ENCODE data around the gene DCLK2. TPM values are rescaled to one million over a fixed set of nuclear protein-coding genes. Genes with fewer than 3 reads are reported as not detected.

Gene DCLK2
- polyA plus RNA-seq, 1 donor from 2014 or later, result 134 TPM

DNA sequence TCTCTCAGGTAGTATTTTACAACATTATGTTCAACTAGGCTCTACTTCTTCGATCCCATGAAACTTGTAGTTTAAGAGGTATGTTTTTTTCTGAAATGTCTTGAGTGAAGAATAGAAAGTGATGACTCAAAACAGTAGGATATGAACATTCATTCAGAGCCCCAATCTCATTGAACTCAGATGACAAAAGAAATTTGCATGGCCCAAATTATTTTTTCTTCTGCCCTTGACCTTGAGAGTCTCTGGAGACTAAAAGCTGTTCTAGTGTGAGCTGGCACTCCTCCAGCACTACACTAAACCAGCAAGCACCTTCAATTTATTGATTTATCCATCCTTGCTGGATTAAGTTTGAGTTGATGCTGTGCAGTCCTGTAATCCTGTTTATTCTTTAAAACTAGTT is 4.0 kb downstream of the DCLK2 start:
- Histone ChIP-seq H3K27ac (ENCODE audit: low read length) (no peak overlapping the region), H3K9me3 (ENCODE audit: low read length) (no peaks in the 10 kb centered on the region), H3K4me3 (ENCODE audit: low read length) (peak overlapping the region; percentile 91), H3K9ac (ENCODE audit: low read length) (no peak overlapping the region), H3K79me2 (replicated peaks; ENCODE audit: insufficient read depth, low read length) (peaks cover 84% of the 10 kb centered on the region), H3K9me2 (ENCODE audit: insufficient read depth, low read length) (no peaks in the 10 kb centered on the region), H3K27me3 (ENCODE audit: insufficient read depth, low read depth, low read length) (no peaks in the 10 kb centered on the region), H3K4me2 (ENCODE audit: low read length) (peak overlapping the region; percentile 46), H3F3A (ENCODE audit: insufficient read depth, low read length, poor library complexity, severe bottlenecking) (peaks cover 11% of the 10 kb centered on the region), H4K20me1 (ENCODE audit: insufficient read depth) (peaks cover 9% of the 10 kb centered on the region), H3K36me3 (ENCODE audit: insufficient read depth, low read length) (no peaks in the 10 kb centered on the region), H2AFZ (ENCODE audit: low read depth, low read length) (no peak overlapping the region)
- TF ChIP-seq RAD21 (conservative IDR thresholded peaks at IDR 0.05), result no peak
- TF ChIP-seq, protein P1, sequence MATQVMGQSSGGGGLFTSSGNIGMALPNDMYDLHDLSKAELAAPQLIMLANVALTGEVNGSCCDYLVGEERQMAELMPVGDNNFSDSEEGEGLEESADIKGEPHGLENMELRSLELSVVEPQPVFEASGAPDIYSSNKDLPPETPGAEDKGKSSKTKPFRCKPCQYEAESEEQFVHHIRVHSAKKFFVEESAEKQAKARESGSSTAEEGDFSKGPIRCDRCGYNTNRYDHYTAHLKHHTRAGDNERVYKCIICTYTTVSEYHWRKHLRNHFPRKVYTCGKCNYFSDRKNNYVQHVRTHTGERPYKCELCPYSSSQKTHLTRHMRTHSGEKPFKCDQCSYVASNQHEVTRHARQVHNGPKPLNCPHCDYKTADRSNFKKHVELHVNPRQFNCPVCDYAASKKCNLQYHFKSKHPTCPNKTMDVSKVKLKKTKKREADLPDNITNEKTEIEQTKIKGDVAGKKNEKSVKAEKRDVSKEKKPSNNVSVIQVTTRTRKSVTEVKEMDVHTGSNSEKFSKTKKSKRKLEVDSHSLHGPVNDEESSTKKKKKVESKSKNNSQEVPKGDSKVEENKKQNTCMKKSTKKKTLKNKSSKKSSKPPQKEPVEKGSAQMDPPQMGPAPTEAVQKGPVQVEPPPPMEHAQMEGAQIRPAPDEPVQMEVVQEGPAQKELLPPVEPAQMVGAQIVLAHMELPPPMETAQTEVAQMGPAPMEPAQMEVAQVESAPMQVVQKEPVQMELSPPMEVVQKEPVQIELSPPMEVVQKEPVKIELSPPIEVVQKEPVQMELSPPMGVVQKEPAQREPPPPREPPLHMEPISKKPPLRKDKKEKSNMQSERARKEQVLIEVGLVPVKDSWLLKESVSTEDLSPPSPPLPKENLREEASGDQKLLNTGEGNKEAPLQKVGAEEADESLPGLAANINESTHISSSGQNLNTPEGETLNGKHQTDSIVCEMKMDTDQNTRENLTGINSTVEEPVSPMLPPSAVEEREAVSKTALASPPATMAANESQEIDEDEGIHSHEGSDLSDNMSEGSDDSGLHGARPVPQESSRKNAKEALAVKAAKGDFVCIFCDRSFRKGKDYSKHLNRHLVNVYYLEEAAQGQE (IDR thresholded peaks at IDR 0.05; ENCODE audit: borderline replicate concordance), result no peak

DNA sequence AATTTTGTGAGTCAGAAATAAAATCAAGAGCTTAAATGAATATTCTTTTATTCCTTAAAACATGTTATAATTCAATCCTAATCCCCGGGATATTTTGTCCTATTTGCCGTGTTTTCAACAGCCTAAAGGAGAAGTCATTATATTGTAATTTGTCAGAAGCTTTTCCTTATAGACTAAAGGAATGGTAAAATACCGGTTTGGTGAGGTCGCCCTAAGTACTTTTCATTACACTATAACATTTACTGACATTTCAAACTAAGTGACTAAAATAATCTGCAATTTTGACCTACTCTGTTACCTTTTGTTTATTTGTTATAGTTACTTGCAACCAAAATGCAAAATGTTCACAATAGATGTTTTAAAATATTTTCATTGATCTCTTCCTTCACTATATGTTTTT is 8.8 kb downstream of the DCLK2 start:
- H3K27me3 ChIP-seq (ENCODE audit: insufficient read depth, low read depth, low read length), result no peaks in the 10 kb centered on the region
- no peak overlapping the region for H3K4me2 ChIP-seq (ENCODE audit: low read length)
- no peaks in the 10 kb centered on the region for H4K20me1 ChIP-seq (ENCODE audit: insufficient read depth)
- no peaks in the 10 kb centered on the region for H3K36me3 ChIP-seq (ENCODE audit: insufficient read depth, low read length)
- H3F3A ChIP-seq (ENCODE audit: insufficient read depth, low read length, poor library complexity, severe bottlenecking), result peaks cover 3% of the 10 kb centered on the region
- no peaks in the 10 kb centered on the region for H3K9me2 ChIP-seq (ENCODE audit: insufficient read depth, low read length)
- H3K79me2 ChIP-seq (replicated peaks; ENCODE audit: insufficient read depth, low read length), result peaks cover 96% of the 10 kb centered on the region
- no peak overlapping the region for H3K4me3 ChIP-seq (ENCODE audit: low read length)
- no peak for TF ChIP-seq SMC3 (conservative IDR thresholded peaks at IDR 0.05; ENCODE audit: poor library complexity)
- H2AFZ ChIP-seq (ENCODE audit: low read depth, low read length), result no peak overlapping the region
- H3K9ac ChIP-seq (ENCODE audit: low read length), result no peak overlapping the region
- no peaks in the 10 kb centered on the region for H3K9me3 ChIP-seq (ENCODE audit: low read length)
- no peak overlapping the region for H3K27ac ChIP-seq (ENCODE audit: low read length)

DNA sequence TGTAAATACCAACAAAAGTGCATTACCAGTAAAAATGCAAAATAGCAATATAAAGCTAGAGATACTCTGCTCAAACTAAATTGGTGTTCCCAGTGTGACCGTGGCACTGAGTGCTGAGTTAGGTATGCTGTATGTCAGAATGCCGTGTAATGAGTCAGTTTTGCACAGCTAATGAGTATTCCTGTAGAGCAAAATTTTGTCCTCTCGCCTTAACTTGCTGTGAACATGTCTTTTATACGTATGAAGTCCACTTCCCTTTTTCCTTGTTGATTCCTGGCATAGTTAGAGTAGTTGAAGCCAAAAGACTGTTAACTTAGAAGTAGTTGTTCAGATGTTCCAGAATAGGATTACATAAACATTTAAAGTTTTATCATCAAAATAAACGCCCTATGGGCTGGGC is 11.5 kb downstream of the DCLK2 start:
- Histone ChIP-seq H3K4me2 (ENCODE audit: low read length) (no peak overlapping the region), H3K27me3 (ENCODE audit: insufficient read depth, low read depth, low read length) (no peaks in the 10 kb centered on the region), H3K9me2 (ENCODE audit: insufficient read depth, low read length) (no peaks in the 10 kb centered on the region), H3K4me3 (ENCODE audit: low read length) (no peak overlapping the region), H3K36me3 (ENCODE audit: insufficient read depth, low read length) (no peaks in the 10 kb centered on the region), H3K79me2 (replicated peaks; ENCODE audit: insufficient read depth, low read length) (peaks cover 96% of the 10 kb centered on the region), H4K20me1 (ENCODE audit: insufficient read depth) (no peaks in the 10 kb centered on the region), H3K27ac (ENCODE audit: low read length) (no peak overlapping the region), H3F3A (ENCODE audit: insufficient read depth, low read length, poor library complexity, severe bottlenecking) (peaks cover 3% of the 10 kb centered on the region), H3K9me3 (ENCODE audit: low read length) (no peaks in the 10 kb centered on the region), H3K9ac (ENCODE audit: low read length) (no peak overlapping the region), H2AFZ (ENCODE audit: low read depth, low read length) (no peak overlapping the region)
- TF ChIP-seq EP300 (conservative IDR thresholded peaks at IDR 0.05; ENCODE audit: poor library complexity, severe bottlenecking), result no peak
- no peak for TF ChIP-seq MXI1 (conservative IDR thresholded peaks at IDR 0.05; ENCODE audit: poor library complexity, severe bottlenecking)
- TF ChIP-seq TAF1 (IDR thresholded peaks at IDR 0.05; ENCODE audit: low read depth), result no peak
- no peak for TF ChIP-seq SMC3 (conservative IDR thresholded peaks at IDR 0.05; ENCODE audit: poor library complexity)
- TF ChIP-seq POLR2AphosphoS5 (IDR thresholded peaks at IDR 0.05), result no peak
- no peak for TF ChIP-seq RAD21 (conservative IDR thresholded peaks at IDR 0.05)
- TF ChIP-seq, protein P2, sequence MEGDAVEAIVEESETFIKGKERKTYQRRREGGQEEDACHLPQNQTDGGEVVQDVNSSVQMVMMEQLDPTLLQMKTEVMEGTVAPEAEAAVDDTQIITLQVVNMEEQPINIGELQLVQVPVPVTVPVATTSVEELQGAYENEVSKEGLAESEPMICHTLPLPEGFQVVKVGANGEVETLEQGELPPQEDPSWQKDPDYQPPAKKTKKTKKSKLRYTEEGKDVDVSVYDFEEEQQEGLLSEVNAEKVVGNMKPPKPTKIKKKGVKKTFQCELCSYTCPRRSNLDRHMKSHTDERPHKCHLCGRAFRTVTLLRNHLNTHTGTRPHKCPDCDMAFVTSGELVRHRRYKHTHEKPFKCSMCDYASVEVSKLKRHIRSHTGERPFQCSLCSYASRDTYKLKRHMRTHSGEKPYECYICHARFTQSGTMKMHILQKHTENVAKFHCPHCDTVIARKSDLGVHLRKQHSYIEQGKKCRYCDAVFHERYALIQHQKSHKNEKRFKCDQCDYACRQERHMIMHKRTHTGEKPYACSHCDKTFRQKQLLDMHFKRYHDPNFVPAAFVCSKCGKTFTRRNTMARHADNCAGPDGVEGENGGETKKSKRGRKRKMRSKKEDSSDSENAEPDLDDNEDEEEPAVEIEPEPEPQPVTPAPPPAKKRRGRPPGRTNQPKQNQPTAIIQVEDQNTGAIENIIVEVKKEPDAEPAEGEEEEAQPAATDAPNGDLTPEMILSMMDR (IDR thresholded peaks at IDR 0.05; ENCODE audit: poor library complexity, severe bottlenecking), result no peak
- TF ChIP-seq, protein P1 (IDR thresholded peaks at IDR 0.05; ENCODE audit: borderline replicate concordance), result no peak
- no peak for TF ChIP-seq EZH2 (IDR thresholded peaks at IDR 0.05; ENCODE audit: borderline replicate concordance, insufficient read depth, low read length, poor library complexity, severe bottlenecking)
